HL-60 (cell line): ENCODE measurements around the gene PRPF40B.

Experiments used
- POLR2AphosphoS5 ChIP-seq: IDR thresholded peaks from 2 replicates; pipeline ENCODE4 v1.6.1; 2012; ENCODE audit warnings: low read depth
- TF ChIP-seq, protein P1 (sequence below): IDR thresholded peaks from one replicate; pipeline ENCODE4 v1.5.1; 2011; ENCODE audit warnings: low read length, control low read depth, inconsistent platforms; ENCODE audit not compliant: insufficient read depth

DNA sequence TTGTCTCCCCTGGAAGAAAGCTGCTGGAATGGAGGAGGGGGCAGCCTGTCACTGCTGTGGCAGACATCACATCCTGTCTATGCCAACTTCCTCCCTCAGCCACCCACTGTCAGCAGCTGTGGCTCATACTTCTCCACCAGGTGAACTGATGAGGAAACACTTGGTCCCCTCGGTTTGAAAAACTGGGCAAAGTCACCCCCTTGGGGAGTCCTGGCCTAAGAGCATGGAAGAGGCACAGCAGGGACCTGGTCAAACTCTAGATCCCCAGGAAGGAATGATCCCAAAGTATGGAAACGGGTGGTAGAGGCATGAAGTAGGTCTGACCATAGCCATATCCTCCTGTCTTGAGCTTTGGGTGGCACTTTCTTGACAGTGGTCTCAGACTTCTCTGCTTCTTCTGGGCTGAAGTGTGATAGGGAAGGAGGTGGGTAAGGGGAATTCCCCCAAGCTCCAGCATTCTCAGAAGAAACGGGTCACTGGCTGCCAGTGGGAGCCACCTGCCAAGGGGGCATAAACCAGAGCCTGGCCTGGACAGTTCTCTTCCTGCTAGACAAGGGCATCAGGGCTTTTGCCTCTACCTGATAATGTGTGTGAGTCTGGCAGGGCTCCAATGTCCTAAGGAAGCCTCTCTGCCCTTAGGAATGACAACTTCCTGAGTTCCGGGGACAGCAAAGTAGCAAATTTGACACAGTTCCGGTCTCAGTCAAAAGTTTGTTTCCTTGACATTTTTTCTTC lies 47.8 kb downstream of the PRPF40B start:
- TF ChIP-seq, protein P1, sequence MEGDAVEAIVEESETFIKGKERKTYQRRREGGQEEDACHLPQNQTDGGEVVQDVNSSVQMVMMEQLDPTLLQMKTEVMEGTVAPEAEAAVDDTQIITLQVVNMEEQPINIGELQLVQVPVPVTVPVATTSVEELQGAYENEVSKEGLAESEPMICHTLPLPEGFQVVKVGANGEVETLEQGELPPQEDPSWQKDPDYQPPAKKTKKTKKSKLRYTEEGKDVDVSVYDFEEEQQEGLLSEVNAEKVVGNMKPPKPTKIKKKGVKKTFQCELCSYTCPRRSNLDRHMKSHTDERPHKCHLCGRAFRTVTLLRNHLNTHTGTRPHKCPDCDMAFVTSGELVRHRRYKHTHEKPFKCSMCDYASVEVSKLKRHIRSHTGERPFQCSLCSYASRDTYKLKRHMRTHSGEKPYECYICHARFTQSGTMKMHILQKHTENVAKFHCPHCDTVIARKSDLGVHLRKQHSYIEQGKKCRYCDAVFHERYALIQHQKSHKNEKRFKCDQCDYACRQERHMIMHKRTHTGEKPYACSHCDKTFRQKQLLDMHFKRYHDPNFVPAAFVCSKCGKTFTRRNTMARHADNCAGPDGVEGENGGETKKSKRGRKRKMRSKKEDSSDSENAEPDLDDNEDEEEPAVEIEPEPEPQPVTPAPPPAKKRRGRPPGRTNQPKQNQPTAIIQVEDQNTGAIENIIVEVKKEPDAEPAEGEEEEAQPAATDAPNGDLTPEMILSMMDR, result no peak
- peak; percentile 82 for TF ChIP-seq POLR2AphosphoS5
